SU-DHL-6 (cell line): ENCODE results near the gene POLR3GL.

Experiments used
- H2AFZ ChIP-seq: fragments of 200-600 bp; sonication (generic); 2 replicates; pipeline ENCODE4 v1.6.1; 2014; ENCODE audit warnings: low read depth, mild to moderate bottlenecking, moderate library complexity, mixed read lengths, antibody characterized with exemption, low read length; ENCODE audit not compliant: severe bottlenecking
- H3F3A ChIP-seq: fragments of 200-600 bp; shearing (Covaris generic); 2 replicates; pipeline ENCODE4 v1.6.0; 2016; ENCODE audit warnings: antibody characterized with exemption, mild to moderate bottlenecking; ENCODE audit not compliant: insufficient read depth
- H3K27ac ChIP-seq: fragments of 200-600 bp; sonication (generic); 2 replicates; pipeline ENCODE4 v1.5.1; 2016; ENCODE audit warnings: low read depth, mild to moderate bottlenecking, low read length, moderate library complexity, mixed read lengths
- H3K27me3 ChIP-seq: fragments of 200-600 bp; sonication (generic), shearing (Covaris generic); 2 replicates; pipeline ENCODE4 v1.6.0; 2014; ENCODE audit warnings: mild to moderate bottlenecking, low read length
- H3K36me3 ChIP-seq: fragments of 200-600 bp; sonication (generic); 2 replicates; pipeline ENCODE4 v1.6.1; 2014; ENCODE audit warnings: mild to moderate bottlenecking, low read length, mixed read lengths
- H3K4me2 ChIP-seq: fragments of 300-600, 200-600 bp; shearing (Covaris generic), sonication (generic); 2 replicates; pipeline ENCODE4 v1.6.0; 2014; ENCODE audit warnings: low read length, low read depth, mild to moderate bottlenecking; ENCODE audit not compliant: poor library complexity, severe bottlenecking
- H3K4me3 ChIP-seq: fragments of 200-600 bp; sonication (generic); 2 replicates; pipeline ENCODE4 v1.5.1; 2014; ENCODE audit warnings: antibody characterized with exemption, low read length, mild to moderate bottlenecking, mixed read lengths; ENCODE audit not compliant: insufficient read depth, poor library complexity, severe bottlenecking
- H3K79me2 ChIP-seq: fragments of 200-600 bp; sonication (generic); 2 replicates; pipeline ENCODE4 v1.6.1; 2014; ENCODE audit warnings: mild to moderate bottlenecking, low read length, moderate library complexity; ENCODE audit not compliant: insufficient read depth
- H3K9ac ChIP-seq: fragments of 200-600 bp; sonication (generic); 2 replicates; pipeline ENCODE4 v1.7.0; 2014; ENCODE audit warnings: mild to moderate bottlenecking, low read length
- H3K9me2 ChIP-seq: fragments of 200-600 bp; sonication (generic); replicated peaks from 2 replicates; pipeline ENCODE4 v1.6.1; 2014; ENCODE audit warnings: low read length; ENCODE audit not compliant: insufficient read depth
- H3K9me3 ChIP-seq: fragments of 200-600 bp; sonication (generic); 2 replicates; pipeline ENCODE4 v1.6.1; 2014; ENCODE audit warnings: low read length, mixed read lengths; ENCODE audit not compliant: insufficient read depth
- H4K20me1 ChIP-seq: fragments of 200-600 bp; sonication (generic); 2 replicates; pipeline ENCODE4 v1.6.1; 2014; ENCODE audit warnings: low read depth, mild to moderate bottlenecking, antibody characterized with exemption, low read length, moderate library complexity, mixed read lengths
- EZH2phosphoT487 ChIP-seq: fragments of 200-600 bp; sonication (generic), shearing (Covaris generic); conservative IDR thresholded peaks from 2 replicates; pipeline ENCODE4 v1.6.1; 2018; ENCODE audit warnings: mild to moderate bottlenecking, antibody characterized with exemption, low read length, moderate library complexity, mixed read lengths
- TF ChIP-seq, protein P1 (sequence below): fragments of 200-600 bp; sonication (generic); IDR thresholded peaks from one replicate; pipeline ENCODE4 v1.5.1; 2017; ENCODE audit warnings: antibody characterized with exemption, mild to moderate bottlenecking, low read length, moderate library complexity; ENCODE audit not compliant: insufficient read depth, poor library complexity, severe bottlenecking

Gene POLR3GL

DNA sequence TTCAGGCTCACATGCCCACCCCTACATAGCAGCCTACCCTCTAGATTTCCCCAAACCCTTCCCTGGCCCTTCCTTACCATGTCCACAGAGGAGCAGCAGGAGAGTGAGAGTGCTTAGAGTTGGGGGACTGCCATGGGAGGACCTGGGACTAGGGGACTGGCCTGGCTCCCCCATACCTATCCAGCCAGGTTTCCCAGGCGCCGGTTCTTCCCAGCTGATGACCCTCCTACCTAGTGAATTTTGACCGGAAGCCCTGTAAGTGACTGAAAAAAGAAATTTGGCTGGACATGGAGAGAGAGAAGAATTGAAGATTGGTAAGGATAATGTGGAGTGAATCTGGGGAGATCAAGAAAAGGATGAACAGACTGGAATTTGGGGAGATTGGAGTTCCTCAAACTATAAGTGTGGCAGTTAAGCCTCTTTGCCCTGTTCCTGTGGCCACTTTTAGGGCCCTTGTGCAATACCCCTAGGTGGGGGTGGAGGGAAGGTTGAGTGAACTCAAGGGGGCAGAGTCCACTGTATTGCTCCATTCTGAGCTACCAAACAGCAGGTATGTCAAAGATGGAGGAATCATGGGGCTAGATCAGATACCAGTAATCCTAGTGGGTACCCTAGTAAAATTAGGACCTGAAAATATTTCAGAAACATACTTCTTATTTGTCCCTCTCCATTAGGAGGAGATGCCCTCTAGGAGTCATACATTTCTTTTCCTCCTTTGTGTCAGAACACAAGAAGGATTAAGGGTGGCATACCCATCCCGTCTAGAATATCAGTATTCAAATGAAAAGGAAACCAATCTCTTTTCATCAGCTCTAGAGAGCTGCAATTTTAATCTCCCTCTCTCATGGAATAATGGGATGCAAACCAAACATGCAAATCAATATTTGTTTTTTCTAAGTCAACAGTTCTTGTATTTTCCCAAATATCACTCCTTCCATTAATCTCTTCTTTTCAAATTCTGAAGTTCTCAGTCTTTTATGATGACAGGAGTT, 55.9 kb downstream of the POLR3GL start:
- H3K4me2 ChIP-seq: no peak overlapping the region
- H4K20me1 ChIP-seq: no peaks in the 10 kb centered on the region
- H3K9ac ChIP-seq: no peak overlapping the region
- H3K9me3 ChIP-seq: no peaks in the 10 kb centered on the region
- H3K79me2 ChIP-seq: no peaks in the 10 kb centered on the region
- H3K27me3 ChIP-seq: no peaks in the 10 kb centered on the region
- no peak for TF ChIP-seq EZH2phosphoT487
- TF ChIP-seq, protein P1, sequence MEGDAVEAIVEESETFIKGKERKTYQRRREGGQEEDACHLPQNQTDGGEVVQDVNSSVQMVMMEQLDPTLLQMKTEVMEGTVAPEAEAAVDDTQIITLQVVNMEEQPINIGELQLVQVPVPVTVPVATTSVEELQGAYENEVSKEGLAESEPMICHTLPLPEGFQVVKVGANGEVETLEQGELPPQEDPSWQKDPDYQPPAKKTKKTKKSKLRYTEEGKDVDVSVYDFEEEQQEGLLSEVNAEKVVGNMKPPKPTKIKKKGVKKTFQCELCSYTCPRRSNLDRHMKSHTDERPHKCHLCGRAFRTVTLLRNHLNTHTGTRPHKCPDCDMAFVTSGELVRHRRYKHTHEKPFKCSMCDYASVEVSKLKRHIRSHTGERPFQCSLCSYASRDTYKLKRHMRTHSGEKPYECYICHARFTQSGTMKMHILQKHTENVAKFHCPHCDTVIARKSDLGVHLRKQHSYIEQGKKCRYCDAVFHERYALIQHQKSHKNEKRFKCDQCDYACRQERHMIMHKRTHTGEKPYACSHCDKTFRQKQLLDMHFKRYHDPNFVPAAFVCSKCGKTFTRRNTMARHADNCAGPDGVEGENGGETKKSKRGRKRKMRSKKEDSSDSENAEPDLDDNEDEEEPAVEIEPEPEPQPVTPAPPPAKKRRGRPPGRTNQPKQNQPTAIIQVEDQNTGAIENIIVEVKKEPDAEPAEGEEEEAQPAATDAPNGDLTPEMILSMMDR: no peak
- H3F3A ChIP-seq: no peaks in the 10 kb centered on the region
- no peak overlapping the region for H3K27ac ChIP-seq
- H3K9me2 ChIP-seq: no peaks in the 10 kb centered on the region
- no peak overlapping the region for H2AFZ ChIP-seq
- no peak overlapping the region for H3K4me3 ChIP-seq
- no peaks in the 10 kb centered on the region for H3K36me3 ChIP-seq

DNA sequence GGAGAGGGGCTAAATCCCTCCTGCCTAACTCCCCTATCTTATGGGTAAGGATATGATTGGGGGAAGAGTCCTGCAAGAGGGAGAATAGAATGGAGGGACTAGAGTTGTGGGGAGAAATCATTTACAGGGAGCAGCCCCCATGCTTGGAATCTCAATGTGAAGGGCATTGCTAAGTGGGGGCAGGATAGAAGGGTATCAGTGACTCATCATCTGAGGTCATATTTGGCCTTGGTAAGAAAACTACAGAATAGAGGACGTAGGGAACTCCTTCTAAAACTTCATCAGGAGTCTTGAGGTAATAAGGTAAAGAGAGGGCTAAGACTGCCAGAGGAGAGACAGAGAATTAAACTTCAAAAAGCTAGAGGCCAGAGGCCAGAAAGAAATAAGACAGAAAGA, 56.6 kb downstream of the POLR3GL start:
- no peak overlapping the region for H3K4me3 ChIP-seq
- H3K27me3 ChIP-seq: no peaks in the 10 kb centered on the region
- H3K9me2 ChIP-seq: no peaks in the 10 kb centered on the region
- TF ChIP-seq EZH2phosphoT487: no peak
- TF ChIP-seq, protein P1: no peak
- no peaks in the 10 kb centered on the region for H3K79me2 ChIP-seq
- H3K36me3 ChIP-seq: no peaks in the 10 kb centered on the region
- H4K20me1 ChIP-seq: no peaks in the 10 kb centered on the region
- no peak overlapping the region for H3K27ac ChIP-seq
- no peak overlapping the region for H2AFZ ChIP-seq
- H3K9me3 ChIP-seq: no peaks in the 10 kb centered on the region
- no peak overlapping the region for H3K9ac ChIP-seq
- H3F3A ChIP-seq: no peaks in the 10 kb centered on the region
- no peak overlapping the region for H3K4me2 ChIP-seq

DNA sequence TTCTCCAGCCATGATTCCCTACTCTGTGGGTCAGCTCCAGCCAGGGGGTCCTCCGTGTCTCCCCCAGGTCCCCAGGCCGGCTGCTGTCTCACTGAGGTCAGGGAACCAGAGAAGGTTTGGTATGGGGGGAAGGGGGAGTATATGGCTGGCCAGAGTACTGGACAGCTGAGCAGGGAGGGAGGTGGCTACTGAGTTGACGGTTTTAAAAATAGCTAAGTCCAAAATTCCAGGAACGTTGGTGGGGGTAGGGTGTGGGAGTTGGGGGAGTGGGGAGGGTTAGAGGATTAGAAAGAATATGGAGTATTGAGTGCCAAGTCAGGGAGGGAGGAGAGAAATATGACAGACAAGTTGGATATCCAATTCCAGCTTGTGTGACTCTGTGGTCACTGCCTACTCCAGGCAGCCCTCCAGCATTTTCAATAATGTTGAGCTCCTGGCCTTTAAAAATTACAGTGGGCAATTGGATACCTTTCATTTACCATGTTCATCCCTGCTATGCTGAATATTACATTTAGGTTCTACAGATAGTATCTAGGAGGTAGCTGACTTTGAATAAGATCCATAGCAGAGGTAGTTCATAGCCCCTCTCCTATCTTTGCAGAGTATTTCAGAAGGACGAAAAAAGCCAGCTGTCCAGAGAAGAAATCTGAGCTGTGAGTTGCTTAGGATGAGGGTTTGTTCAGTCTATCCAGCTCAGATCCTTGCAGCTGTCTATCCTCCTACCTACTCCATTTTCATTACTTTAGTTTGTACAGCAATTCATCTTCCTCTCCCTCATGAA, 57.3 kb downstream of the POLR3GL start, which contains the start of gene HJV:
TSS of gene HJV (minus strand) at position 114 of the 781 bp plus-strand sequence. CDS start 1,504 bp downstream, outside the sequence.
- no peak within 1 kb of the TSS for H2AFZ ChIP-seq
- H3K4me3 ChIP-seq: no peak within 1 kb of the TSS
- no peak within 1 kb of the TSS for H3K9ac ChIP-seq
- H3K9me2 ChIP-seq: no peaks in the 10 kb centered on the region
- no peaks in the 10 kb centered on the region for H3F3A ChIP-seq
- H3K36me3 ChIP-seq: no peaks in the 10 kb centered on the region
- TF ChIP-seq, protein P1: no peak
- TF ChIP-seq EZH2phosphoT487: no peak
- H3K9me3 ChIP-seq: no peaks in the 10 kb centered on the region
- H4K20me1 ChIP-seq: no peaks in the 10 kb centered on the region
- H3K27me3 ChIP-seq: no peaks in the 10 kb centered on the region
- H3K4me2 ChIP-seq: no peak within 1 kb of the TSS
- no peak within 1 kb of the TSS for H3K27ac ChIP-seq
- no peaks in the 10 kb centered on the region for H3K79me2 ChIP-seq
